SK-N-SH treated with all-trans-retinoic acid at 6 μM for 48 hours (cell line): Measurements from ENCODE around the gene NDFIP1.

Experiments used
- ATAC-seq: fragments of 200-7000 bp; cut with Tn5 transposase; 3 replicates; pipeline ENCODE4 v1.9.1; 2020; ENCODE audit warnings: mild to moderate bottlenecking, moderate library complexity
- ARNTL ChIP-seq: fragments of 450-650 bp; formaldehyde crosslinking; IDR thresholded peaks from 2 replicates; pipeline ENCODE4 v1.5.0; 2020; ENCODE audit warnings: low read depth, mild to moderate bottlenecking, moderate library complexity, borderline replicate concordance
- BACH2 ChIP-seq: fragments of 250-450 bp; sonication (Bioruptor Pico); IDR thresholded peaks from 2 replicates; pipeline ENCODE4 v1.9.0; 2021; ENCODE audit warnings: mild to moderate bottlenecking, borderline replicate concordance
- GLIS3 ChIP-seq: fragments of 250-450 bp; sonication (Bioruptor Pico); IDR thresholded peaks from 2 replicates; pipeline ENCODE4 v1.5.0; 2020; ENCODE audit warnings: mild to moderate bottlenecking, moderate library complexity
- ISL1 ChIP-seq: fragments of 250-450 bp; sonication (Bioruptor Pico); IDR thresholded peaks from 2 replicates; pipeline ENCODE4 v2.1.2; 2022; ENCODE audit warnings: mild to moderate bottlenecking, moderate library complexity
- OSR1 ChIP-seq: fragments of 250-450 bp; sonication (Bioruptor Pico); IDR thresholded peaks from 2 replicates; pipeline ENCODE4 v1.8.0; 2022; ENCODE audit warnings: moderate library complexity, mild to moderate bottlenecking, inconsistent platforms
- PPARA ChIP-seq: fragments of 250-450 bp; sonication (Bioruptor Pico); IDR thresholded peaks from 2 replicates; pipeline ENCODE4 v1.5.0; 2020; ENCODE audit warnings: mild to moderate bottlenecking, borderline replicate concordance
- RARB ChIP-seq: fragments of 250-450 bp; sonication (Bioruptor Pico); IDR thresholded peaks from 2 replicates; pipeline ENCODE4 v1.8.0; 2021; ENCODE audit warnings: mild to moderate bottlenecking, moderate library complexity
- SNAI2 ChIP-seq: fragments of 250-450 bp; sonication (Bioruptor Pico); IDR thresholded peaks from 2 replicates; pipeline ENCODE4 v1.5.0; 2020; ENCODE audit warnings: mild to moderate bottlenecking, moderate library complexity
- TCF4 ChIP-seq: fragments of 250-450 bp; sonication (Bioruptor Pico); IDR thresholded peaks from 2 replicates; pipeline ENCODE4 v1.8.0; 2021; ENCODE audit warnings: mild to moderate bottlenecking, moderate library complexity, borderline replicate concordance
- TOX ChIP-seq: fragments of 250-450 bp; sonication (Bioruptor Pico); IDR thresholded peaks from 2 replicates; pipeline ENCODE4 v1.8.0; 2021; ENCODE audit warnings: mild to moderate bottlenecking, moderate library complexity, borderline replicate concordance
- ZC3H10 ChIP-seq: fragments of 250-450 bp; sonication (Bioruptor Pico); IDR thresholded peaks from 2 replicates; pipeline ENCODE4 v1.5.1; 2021; ENCODE audit warnings: mild to moderate bottlenecking, moderate library complexity
- ZFP30 ChIP-seq: fragments of 450-650 bp; formaldehyde crosslinking; IDR thresholded peaks from 2 replicates; pipeline ENCODE4 v1.5.0; 2022; ENCODE audit warnings: mild to moderate bottlenecking, moderate library complexity
- ZNF565 ChIP-seq: fragments of 450-650 bp; formaldehyde crosslinking; conservative IDR thresholded peaks from 2 replicates; pipeline ENCODE4 v1.5.0; 2020; ENCODE audit warnings: low read depth, mild to moderate bottlenecking, moderate library complexity
- ZNF70 ChIP-seq: fragments of 450-650 bp; formaldehyde crosslinking; IDR thresholded peaks from 2 replicates; pipeline ENCODE4 v1.5.0; 2020; ENCODE audit warnings: mild to moderate bottlenecking, moderate library complexity
- ZNF8 ChIP-seq: fragments of 450-650 bp; formaldehyde crosslinking; IDR thresholded peaks from 2 replicates; pipeline ENCODE4 v1.5.0; 2020; ENCODE audit warnings: mild to moderate bottlenecking, moderate library complexity
- TF ChIP-seq, protein P1 (sequence below): fragments of 250-450 bp; sonication (Bioruptor Pico); IDR thresholded peaks from 2 replicates; pipeline ENCODE4 v1.8.0; 2021; ENCODE audit warnings: low read depth, mild to moderate bottlenecking, moderate library complexity, borderline replicate concordance
- TF ChIP-seq, protein P2 (sequence below): fragments of 250-450 bp; sonication (Bioruptor Pico); IDR thresholded peaks from 2 replicates; pipeline ENCODE4 v1.5.1; 2021; ENCODE audit warnings: mild to moderate bottlenecking, moderate library complexity
- TF ChIP-seq, protein P3 (sequence below): fragments of 250-450 bp; sonication (Bioruptor Pico); IDR thresholded peaks from 2 replicates; pipeline ENCODE4 v1.5.0; 2020; ENCODE audit warnings: mild to moderate bottlenecking, moderate library complexity
- TF ChIP-seq, protein P4 (sequence below): fragments of 250-450 bp; sonication (Bioruptor Pico); IDR thresholded peaks from 2 replicates; pipeline ENCODE4 v1.8.0; 2020; ENCODE audit warnings: mild to moderate bottlenecking, moderate library complexity, borderline replicate concordance
- TF ChIP-seq, protein P5 (sequence below): fragments of 250-450 bp; sonication (Bioruptor Pico); IDR thresholded peaks from 2 replicates; pipeline ENCODE4 v1.5.1; 2020; ENCODE audit warnings: low read depth, mild to moderate bottlenecking, moderate library complexity

NDFIP1 gene

DNA sequence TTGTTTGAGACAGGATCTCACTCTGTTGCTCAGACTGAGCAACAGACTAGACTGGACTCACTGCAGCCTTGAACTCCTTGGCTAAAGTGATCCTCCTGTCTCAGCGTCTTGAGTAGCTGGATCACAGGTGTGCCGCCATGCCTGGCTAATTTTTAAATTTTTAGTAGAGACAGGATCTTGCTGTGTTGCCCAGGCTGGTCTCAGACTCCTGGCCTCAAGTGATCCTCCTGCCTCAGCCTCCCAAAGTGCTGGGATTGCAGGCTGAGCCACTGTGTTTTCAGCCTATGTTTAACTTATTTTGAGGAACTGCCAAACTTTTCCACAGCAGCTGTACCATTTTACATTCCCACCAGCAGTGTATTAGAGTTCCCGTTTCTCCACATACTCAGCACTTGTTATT lies 16.8 kb downstream of the NDFIP1 start:
- no peak for TF ChIP-seq RARB
- no peak for TF ChIP-seq ZC3H10 (CRISPR knock-in tag)
- no peak for TF ChIP-seq ZFP30 (CRISPR knock-in tag)
- no peak for TF ChIP-seq ZNF70 (CRISPR knock-in tag)
- TF ChIP-seq BACH2 (CRISPR knock-in tag): no peak
- TF ChIP-seq SNAI2 (CRISPR knock-in tag): no peak
- TF ChIP-seq ZNF565: no peak
- TF ChIP-seq TOX: no peak
- TF ChIP-seq, protein P1, sequence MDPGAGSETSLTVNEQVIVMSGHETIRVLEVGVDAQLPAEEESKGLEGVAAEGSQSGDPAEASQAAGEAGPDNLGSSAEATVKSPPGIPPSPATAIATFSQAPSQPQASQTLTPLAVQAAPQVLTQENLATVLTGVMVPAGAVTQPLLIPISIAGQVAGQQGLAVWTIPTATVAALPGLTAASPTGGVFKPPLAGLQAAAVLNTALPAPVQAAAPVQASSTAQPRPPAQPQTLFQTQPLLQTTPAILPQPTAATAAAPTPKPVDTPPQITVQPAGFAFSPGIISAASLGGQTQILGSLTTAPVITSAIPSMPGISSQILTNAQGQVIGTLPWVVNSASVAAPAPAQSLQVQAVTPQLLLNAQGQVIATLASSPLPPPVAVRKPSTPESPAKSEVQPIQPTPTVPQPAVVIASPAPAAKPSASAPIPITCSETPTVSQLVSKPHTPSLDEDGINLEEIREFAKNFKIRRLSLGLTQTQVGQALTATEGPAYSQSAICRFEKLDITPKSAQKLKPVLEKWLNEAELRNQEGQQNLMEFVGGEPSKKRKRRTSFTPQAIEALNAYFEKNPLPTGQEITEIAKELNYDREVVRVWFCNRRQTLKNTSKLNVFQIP (CRISPR knock-in tag): no peak
- TF ChIP-seq ISL1: no peak
- no peak for TF ChIP-seq OSR1 (CRISPR knock-in tag)
- TF ChIP-seq, protein P2, sequence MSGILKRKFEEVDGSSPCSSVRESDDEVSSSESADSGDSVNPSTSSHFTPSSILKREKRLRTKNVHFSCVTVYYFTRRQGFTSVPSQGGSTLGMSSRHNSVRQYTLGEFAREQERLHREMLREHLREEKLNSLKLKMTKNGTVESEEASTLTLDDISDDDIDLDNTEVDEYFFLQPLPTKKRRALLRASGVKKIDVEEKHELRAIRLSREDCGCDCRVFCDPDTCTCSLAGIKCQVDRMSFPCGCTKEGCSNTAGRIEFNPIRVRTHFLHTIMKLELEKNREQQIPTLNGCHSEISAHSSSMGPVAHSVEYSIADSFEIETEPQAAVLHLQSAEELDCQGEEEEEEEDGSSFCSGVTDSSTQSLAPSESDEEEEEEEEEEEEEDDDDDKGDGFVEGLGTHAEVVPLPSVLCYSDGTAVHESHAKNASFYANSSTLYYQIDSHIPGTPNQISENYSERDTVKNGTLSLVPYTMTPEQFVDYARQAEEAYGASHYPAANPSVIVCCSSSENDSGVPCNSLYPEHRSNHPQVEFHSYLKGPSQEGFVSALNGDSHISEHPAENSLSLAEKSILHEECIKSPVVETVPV (CRISPR knock-in tag): no peak
- TF ChIP-seq GLIS3 (CRISPR knock-in tag): no peak
- TF ChIP-seq, protein P3, sequence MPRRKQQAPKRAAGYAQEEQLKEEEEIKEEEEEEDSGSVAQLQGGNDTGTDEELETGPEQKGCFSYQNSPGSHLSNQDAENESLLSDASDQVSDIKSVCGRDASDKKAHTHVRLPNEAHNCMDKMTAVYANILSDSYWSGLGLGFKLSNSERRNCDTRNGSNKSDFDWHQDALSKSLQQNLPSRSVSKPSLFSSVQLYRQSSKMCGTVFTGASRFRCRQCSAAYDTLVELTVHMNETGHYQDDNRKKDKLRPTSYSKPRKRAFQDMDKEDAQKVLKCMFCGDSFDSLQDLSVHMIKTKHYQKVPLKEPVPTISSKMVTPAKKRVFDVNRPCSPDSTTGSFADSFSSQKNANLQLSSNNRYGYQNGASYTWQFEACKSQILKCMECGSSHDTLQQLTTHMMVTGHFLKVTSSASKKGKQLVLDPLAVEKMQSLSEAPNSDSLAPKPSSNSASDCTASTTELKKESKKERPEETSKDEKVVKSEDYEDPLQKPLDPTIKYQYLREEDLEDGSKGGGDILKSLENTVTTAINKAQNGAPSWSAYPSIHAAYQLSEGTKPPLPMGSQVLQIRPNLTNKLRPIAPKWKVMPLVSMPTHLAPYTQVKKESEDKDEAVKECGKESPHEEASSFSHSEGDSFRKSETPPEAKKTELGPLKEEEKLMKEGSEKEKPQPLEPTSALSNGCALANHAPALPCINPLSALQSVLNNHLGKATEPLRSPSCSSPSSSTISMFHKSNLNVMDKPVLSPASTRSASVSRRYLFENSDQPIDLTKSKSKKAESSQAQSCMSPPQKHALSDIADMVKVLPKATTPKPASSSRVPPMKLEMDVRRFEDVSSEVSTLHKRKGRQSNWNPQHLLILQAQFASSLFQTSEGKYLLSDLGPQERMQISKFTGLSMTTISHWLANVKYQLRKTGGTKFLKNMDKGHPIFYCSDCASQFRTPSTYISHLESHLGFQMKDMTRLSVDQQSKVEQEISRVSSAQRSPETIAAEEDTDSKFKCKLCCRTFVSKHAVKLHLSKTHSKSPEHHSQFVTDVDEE (CRISPR knock-in tag): no peak
- TF ChIP-seq, protein P4, sequence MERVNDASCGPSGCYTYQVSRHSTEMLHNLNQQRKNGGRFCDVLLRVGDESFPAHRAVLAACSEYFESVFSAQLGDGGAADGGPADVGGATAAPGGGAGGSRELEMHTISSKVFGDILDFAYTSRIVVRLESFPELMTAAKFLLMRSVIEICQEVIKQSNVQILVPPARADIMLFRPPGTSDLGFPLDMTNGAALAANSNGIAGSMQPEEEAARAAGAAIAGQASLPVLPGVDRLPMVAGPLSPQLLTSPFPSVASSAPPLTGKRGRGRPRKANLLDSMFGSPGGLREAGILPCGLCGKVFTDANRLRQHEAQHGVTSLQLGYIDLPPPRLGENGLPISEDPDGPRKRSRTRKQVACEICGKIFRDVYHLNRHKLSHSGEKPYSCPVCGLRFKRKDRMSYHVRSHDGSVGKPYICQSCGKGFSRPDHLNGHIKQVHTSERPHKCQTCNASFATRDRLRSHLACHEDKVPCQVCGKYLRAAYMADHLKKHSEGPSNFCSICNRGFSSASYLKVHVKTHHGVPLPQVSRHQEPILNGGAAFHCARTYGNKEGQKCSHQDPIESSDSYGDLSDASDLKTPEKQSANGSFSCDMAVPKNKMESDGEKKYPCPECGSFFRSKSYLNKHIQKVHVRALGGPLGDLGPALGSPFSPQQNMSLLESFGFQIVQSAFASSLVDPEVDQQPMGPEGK (CRISPR knock-in tag): no peak
- no peak for TF ChIP-seq ARNTL (CRISPR knock-in tag)
- TF ChIP-seq TCF4 (CRISPR knock-in tag): no peak
- TF ChIP-seq, protein P5, sequence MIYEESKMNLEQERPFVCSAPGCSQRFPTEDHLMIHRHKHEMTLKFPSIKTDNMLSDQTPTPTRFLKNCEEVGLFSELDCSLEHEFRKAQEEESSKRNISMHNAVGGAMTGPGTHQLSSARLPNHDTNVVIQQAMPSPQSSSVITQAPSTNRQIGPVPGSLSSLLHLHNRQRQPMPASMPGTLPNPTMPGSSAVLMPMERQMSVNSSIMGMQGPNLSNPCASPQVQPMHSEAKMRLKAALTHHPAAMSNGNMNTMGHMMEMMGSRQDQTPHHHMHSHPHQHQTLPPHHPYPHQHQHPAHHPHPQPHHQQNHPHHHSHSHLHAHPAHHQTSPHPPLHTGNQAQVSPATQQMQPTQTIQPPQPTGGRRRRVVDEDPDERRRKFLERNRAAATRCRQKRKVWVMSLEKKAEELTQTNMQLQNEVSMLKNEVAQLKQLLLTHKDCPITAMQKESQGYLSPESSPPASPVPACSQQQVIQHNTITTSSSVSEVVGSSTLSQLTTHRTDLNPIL (CRISPR knock-in tag): no peak
- no peak for TF ChIP-seq PPARA (CRISPR knock-in tag)
- no peak for ATAC-seq

DNA sequence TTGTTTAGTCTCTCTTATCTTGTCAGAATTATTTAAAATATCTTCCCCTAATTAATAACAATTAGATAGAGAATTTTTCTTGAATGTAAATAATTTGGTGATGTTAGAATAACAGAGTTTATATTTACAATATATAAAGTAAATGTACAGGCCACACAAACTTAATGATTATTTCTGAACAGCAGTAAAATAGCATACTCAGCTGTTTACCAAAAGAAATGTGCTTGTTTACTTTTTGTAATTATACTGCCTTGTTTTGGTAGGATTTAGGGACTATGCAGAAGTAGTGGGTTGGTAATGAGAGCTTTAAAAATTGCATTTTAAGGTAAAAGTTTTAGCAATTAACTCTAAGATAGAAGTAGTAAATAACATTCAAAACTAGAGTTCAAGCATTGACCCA lies 17.4 kb downstream of the NDFIP1 start:
- TF ChIP-seq BACH2 (CRISPR knock-in tag) (no peak), TCF4 (CRISPR knock-in tag) (no peak), ZNF8 (no peak), SNAI2 (CRISPR knock-in tag) (no peak), GLIS3 (CRISPR knock-in tag) (no peak), PPARA (CRISPR knock-in tag) (no peak), ZNF70 (CRISPR knock-in tag) (no peak)
- TF ChIP-seq, protein P4 (CRISPR knock-in tag): no peak
- TF ChIP-seq, protein P2 (CRISPR knock-in tag): no peak
- ATAC-seq: no peak
